GM19351 (cell line): ENCODE measurements around the gene POGZ.
"Not testable (repeated sequence)": the region's sequence is repeated elsewhere in the genome, so short reads cannot be mapped to it uniquely, and the experiment has no call there.

Experiments used
- ATAC-seq: cut with Tn5 transposase; IDR thresholded peaks from one replicate; pipeline ENCODE4 v1.9.1; 2021; ENCODE audit warnings: mild to moderate bottlenecking, moderate library complexity; ENCODE audit not compliant: unreplicated experiment

POGZ gene

GRCh38 chr1:151477066-151477465, 17.8 kb upstream of the POGZ start:
- ATAC-seq = no peak

DNA sequence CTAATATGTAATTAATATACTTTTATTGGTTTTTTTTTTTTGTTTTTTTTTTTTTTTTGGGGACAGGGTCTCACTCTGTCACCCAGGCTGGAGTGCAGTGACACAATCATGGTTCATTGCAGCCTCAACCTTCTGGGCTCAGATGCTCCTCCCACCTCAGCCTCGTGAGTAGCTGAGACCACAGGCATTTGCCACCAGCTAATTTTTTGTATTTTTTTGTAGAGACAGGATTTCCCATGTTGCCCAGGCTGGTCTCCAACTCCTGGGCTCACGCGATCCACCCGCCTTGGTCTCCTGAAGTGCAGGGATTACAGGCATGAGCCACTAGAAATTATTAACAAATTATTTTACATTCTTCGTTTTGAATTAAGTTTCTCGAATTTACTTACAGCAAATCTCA, 16.8 kb upstream of the POGZ start:
- ATAC-seq = no peak

DNA sequence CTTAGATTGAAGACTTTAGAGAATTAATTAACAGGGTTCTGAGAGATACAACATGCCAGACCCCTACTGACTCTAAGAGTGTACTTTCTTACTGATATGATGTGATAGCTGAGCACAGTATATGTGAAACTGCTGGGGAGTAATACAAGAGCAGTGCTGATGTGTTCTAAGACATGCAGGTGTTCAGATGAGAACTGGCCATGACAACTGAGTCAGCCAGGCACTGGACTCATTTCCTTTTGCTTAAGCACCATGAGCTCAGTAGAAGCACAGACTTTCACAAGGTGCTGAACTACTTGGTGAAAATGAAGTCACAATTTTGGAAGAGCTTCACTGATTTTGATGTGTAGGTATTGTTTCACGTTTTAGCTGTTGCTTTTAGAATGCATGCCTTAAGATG, 15.9 kb upstream of the POGZ start:
- ATAC-seq = peak; percentile 91

- ATAC-seq = no peak
These were observed 15.5 kb upstream of the POGZ start for GRCh38 chr1:151474745-151475144.

DNA sequence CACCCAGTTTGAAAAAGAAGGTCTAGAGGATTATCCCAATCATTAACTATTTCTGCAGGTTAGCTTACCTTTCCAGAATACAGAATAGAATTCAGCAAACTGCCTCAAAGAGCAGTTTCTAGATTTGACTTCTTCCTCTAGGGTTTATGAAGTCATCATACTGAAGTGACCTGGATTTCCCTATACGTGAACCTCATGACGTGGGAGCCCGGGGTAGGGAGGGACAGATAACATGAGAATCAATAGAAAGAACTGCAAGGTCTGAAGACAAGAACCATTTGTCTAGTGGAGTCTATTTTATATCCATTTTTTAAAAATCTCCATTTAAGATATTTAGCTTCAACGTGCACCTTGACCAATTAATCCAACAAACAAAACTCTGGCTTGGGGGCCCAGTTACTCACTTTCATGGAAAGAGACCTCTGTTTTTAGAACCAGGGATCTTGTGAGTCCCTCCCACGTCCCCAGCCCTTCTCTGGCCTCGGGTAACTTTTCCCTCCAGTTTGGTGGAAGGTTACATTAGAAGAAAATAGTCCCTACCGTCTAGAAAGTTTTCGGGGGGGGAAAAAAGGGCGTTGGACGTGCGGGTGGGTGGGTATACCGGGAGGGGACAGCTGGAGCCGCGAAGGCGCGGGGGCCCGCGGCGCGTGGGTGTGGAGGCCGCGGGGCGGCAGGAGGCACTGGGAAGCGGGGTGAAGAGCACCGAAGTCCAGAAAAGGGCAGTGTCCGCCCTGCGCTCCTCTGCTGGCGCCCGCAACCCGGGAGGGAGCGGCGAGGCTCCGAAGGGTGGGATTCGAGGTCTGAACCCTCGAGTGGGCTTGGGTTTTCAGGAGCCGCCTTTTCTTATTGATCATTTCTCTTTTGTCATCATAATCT, 13.8 kb upstream of the POGZ start:
- no peak for ATAC-seq

- ATAC-seq = no peak
These were observed 5.7 kb upstream of the POGZ start for GRCh38 chr1:151465026-151465425.

GRCh38 chr1:151461694-151462093, 2.4 kb upstream of the POGZ start:
- no peak for ATAC-seq

DNA sequence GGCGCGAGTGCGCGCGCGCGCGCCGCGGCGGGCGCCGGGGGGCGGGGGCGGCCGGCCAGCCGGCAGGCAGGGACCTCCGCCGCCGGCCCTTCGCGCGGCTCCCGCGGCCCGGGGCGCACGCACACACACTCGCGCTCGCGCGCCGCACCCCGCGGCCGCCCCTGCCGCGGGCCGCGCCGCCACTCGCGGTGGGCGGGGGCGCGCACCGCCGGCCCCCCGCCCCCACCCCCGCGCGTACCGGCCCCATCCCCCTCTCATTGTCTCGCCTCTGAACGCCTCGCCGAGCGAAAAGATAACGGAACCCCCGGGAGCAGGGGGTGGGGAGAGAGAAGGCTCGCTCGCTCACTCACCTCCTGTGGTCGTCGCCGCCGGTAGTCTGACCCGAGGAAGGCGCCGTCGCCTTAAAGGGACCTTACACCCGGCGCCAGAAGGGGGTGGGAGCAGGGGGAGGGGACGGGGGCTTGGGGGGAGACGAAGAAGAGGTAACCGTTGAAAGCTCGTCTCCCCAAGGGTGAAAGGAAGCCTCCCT, 428 bp downstream of the POGZ start:
- ATAC-seq = peak; percentile 29

GRCh38 chr1:151457911-151458801, 1.1 kb downstream of the POGZ start:
- ATAC-seq = peak; percentile 26

DNA sequence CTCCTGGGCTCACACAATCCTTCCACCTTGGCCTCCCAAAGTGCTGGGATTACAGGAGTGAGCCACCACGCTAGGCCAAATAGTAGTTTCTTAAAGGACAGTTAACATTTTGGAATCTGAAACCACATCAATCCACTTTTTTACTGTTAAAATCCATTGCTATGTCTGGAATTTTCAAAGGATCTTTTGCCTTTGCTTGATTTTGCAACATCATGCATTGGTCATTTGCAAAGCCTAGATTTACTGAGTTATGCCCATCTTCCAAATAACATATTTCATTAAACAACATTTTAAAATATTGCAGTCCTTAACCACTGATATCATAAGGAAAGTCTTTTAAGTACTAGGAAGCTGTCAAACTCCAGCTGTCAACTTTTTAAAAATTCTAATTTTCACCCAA, 3.3 kb downstream of the POGZ start:
- no peak for ATAC-seq

GRCh38 chr1:151455231-151455630, 4.1 kb downstream of the POGZ start:
- ATAC-seq = no peak

GRCh38 chr1:151447696-151448095, 11.6 kb downstream of the POGZ start:
- ATAC-seq = no peak

DNA sequence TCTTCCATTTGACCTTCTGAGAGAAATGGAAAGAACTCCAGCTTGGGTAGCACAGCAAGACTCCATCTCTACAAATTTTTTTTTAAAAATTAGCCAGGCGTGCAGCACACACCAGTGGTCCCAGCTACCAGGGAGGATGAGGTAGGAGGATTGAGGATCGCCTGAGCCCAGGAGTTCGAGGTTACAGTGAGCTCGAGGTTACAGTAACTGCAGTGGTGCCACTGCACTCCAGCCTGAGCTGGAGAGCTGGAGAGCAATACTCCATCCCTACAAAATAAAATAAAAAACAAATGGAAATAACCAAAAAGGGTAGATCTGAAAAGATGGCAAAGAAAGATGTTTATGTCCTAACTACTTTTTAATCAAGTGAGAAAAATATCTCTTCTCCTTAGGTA, 14.5 kb downstream of the POGZ start:
- ATAC-seq = no peak

- ATAC-seq = peak; percentile 60
These were observed 15.2 kb downstream of the POGZ start for GRCh38 chr1:151443846-151444782.

DNA sequence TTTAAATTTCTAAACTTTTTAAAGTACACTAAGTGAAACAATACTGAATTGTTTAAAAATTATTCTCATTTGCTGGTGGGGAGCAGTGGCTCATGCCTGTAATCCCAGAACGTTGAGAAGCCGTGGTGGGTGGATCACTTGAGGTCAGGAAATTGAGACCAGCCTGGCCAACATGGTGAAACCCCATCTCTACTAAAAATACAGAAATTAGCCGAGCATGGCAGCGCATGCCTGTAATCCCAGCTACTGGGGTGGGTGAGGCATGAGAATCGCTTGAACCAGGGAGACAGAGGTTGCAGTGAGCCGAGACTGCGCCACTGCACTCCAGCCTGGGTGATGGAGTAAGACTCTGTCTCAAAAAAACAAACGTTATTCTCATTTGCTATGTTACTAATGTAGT, 21.9 kb downstream of the POGZ start:
- not testable (repeated sequence) for ATAC-seq

DNA sequence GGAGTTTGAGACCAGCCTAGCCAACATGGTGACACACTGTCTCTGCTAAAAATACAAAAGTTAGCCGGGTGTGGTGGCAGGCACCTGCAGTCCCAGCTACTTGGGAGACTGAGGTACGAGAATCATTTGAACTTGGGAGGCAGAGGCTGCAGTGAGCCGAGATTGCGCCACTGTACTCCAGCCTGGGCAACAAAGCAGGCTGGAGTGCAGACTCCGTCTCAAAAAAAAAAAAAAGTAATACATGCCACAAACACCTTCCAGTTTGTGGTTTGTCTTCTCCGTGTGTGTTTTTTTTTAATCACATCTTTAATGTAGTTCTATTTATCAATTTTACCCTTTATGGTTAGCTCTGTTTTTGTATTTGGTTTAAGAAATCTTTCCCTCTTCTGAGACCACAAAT, 22.3 kb downstream of the POGZ start:
- no peak for ATAC-seq

- ATAC-seq = no peak
These were observed 24.1 kb downstream of the POGZ start for GRCh38 chr1:151435174-151435573.

DNA sequence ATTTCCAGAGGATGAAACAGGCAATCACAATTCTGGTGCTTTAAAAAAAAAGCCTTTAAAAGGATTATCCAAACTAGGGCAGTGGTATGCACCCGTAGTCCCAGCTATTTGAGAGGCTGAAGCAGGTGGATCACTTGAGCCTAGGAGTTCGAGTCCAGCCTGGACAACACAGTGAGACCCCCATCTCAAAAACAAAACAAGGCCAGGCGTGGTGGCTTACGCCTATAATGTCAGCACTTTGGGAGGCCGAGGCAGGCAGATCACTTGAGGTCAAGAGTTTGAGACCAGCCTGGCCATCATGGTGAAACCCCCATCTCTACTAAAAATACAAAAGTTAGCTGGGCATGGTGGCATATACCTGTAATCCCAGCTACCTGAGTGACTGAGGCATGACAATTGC, 25.5 kb downstream of the POGZ start:
- not testable (repeated sequence) for ATAC-seq

- no peak for ATAC-seq
These were observed 31.2 kb downstream of the POGZ start for GRCh38 chr1:151428068-151428467.

- ATAC-seq = no peak
These were observed 34.2 kb downstream of the POGZ start for GRCh38 chr1:151425103-151425502.

DNA sequence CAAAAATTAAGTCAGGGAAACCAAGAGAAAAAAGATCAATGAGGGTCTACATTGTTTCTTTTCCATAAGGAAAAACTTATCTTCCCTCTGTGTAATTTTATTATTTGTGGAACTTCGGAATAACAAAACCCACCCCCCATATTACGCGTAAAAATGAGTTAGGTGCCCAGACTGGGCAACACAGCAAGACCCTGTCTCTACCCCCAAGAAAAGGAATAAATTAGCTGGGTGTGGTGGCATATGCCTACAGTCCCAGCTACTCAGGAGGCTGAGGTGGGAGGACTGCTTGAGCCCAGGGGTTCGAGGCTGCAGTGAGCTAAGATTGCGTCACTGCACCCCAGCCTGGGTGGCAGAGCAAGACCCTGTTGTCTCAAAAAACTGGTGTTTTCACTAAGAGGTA, 39.5 kb downstream of the POGZ start:
- ATAC-seq = no peak
